Measurements from ENCODE around the gene FAM151A. TPM values are rescaled to one million over a fixed set of nuclear protein-coding genes. Genes with fewer than 3 reads are reported as not detected.

Gene FAM151A
- polyA plus RNA-seq (2013, experiment 1 of 2) = not detected
- not detected for polyA plus RNA-seq (2013, experiment 2 of 2)

- Histone ChIP-seq H3K9ac (ENCODE audit: low read depth, low read length, poor library complexity) (no peak within 1 kb of the TSS), H4K8ac (ENCODE audit: low read depth, low read length) (no peak within 1 kb of the TSS), H3K23ac (ENCODE audit: low read depth, low read length, poor library complexity) (no peak within 1 kb of the TSS), H3K27me3 (ENCODE audit: control insufficient read depth in 3 of 3, insufficient read depth in 3 of 3, low read depth in 1 of 3, low read length in 3 of 3) (peaks cover 0 to 14% (median 0%) of the 10 kb centered on the region in 3 experiments), H3K4ac (ENCODE audit: low read length) (no peak within 1 kb of the TSS), H3K36me3 (replicated peaks in 1 of 2; ENCODE audit: control insufficient read depth in 2 of 2, insufficient read depth in 2 of 2, low read length in 2 of 2) (no peaks in the 10 kb centered on the region), H3K4me1 (ENCODE audit: control insufficient read depth in 2 of 2, insufficient read depth in 1 of 2, low read depth in 1 of 2, low read length in 2 of 2) (peaks cover 0 to 6% of the 10 kb centered on the region in 2 donors), H3K9me3 (replicated peaks in 1 of 2; ENCODE audit: control insufficient read depth in 2 of 2, insufficient read depth in 1 of 2, low read depth in 1 of 2, low read length in 2 of 2) (no peaks in the 10 kb centered on the region), H2AK5ac (ENCODE audit: low read depth, low read length) (peak within 1 kb of the TSS; percentile 83), H2BK5ac (ENCODE audit: low read length) (peak within 1 kb of the TSS; percentile 39), H2BK12ac (ENCODE audit: low read length) (no peak within 1 kb of the TSS), H3K79me1 (ENCODE audit: low read depth, low read length) (no peaks in the 10 kb centered on the region), H3K14ac (ENCODE audit: low read length) (no peak within 1 kb of the TSS), H2BK120ac (ENCODE audit: low read depth, low read length) (no peak within 1 kb of the TSS), H3K4me3 (ENCODE audit: low read length in 2 of 2) (no peak within 1 kb of the TSS), H2BK15ac (ENCODE audit: low read length) (no peak within 1 kb of the TSS), H3K4me2 (ENCODE audit: insufficient read depth, low read length, poor library complexity, severe bottlenecking) (no peak within 1 kb of the TSS), H3K27ac (replicated peaks; ENCODE audit: low read length) (no peak within 1 kb of the TSS), H3K18ac (ENCODE audit: low read length) (no peak within 1 kb of the TSS), H2AFZ (ENCODE audit: low read length) (no peak within 1 kb of the TSS), H4K91ac (ENCODE audit: low read depth, low read length, poor library complexity) (no peak within 1 kb of the TSS)
- DNase-seq (ENCODE audit: low spot score) = no peak
- WGBS, 2 donors (ENCODE audit: extremely low coverage in 2 of 2, insufficient read length in 2 of 2, insufficient replicate concordance in 1 of 2) = no CpG with 5 or more reads among the region's 18 CpGs
Measured at GRCh38 chr1:54623216-54624007, at the start of gene FAM151A. TSS of gene FAM151A (minus strand) at chr1:54623525. CDS start at chr1:54623395, 130 bp downstream.

DNA sequence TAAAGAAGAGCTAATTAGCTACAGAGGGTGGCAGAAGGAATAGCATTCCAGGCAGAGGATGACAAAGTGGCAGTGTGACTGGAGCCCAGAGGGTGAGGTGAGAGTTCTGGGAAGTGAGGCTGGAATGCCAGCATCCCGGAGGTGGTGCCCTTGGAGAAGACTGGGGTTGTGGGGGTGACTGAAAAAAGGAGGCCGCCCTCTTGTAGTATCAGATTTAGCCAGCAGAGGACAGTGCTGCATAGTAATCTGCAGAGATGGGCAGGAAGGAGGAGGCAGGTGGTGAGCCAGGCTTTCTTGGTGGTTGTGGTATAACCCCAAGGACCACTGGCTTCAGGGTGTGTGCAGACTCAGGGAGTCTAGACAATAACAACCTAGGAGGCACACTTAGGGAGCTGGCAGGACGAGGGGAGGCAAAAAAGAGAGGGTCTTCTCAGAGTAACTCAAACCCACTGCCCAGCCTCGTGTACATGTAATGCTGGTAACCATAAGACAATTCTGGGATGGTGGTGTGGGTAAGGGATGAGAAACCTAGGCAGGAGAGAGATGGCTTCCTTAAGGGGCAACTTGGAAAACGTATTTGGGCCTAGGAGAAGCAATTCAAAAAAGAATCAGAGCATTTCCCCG is 48.8 kb upstream of the FAM151A start:
- Histone ChIP-seq H3K4ac (ENCODE audit: low read length) (no peak overlapping the region), H3K27ac (replicated peaks; ENCODE audit: low read length) (no peak overlapping the region), H3K18ac (ENCODE audit: low read length) (no peak overlapping the region), H2BK5ac (ENCODE audit: low read length) (no peak overlapping the region), H2AK5ac (ENCODE audit: low read depth, low read length) (no peak overlapping the region), H4K8ac (ENCODE audit: low read depth, low read length) (peak overlapping the region; percentile 17), H3K4me1 (ENCODE audit: control insufficient read depth in 2 of 2, insufficient read depth in 1 of 2, low read depth in 1 of 2, low read length in 2 of 2) (no peaks in the 10 kb centered on the region), H3K14ac (ENCODE audit: low read length) (no peak overlapping the region), H2BK12ac (ENCODE audit: low read length) (no peak overlapping the region), H2BK15ac (ENCODE audit: low read length) (no peak overlapping the region), H3K4me3 (ENCODE audit: low read length in 2 of 2) (no peak overlapping the region), H3K27me3 (ENCODE audit: control insufficient read depth in 3 of 3, insufficient read depth in 3 of 3, low read depth in 1 of 3, low read length in 3 of 3) (no peaks in the 10 kb centered on the region), H3K9ac (ENCODE audit: low read depth, low read length, poor library complexity) (no peak overlapping the region), H3K9me3 (replicated peaks in 1 of 2; ENCODE audit: control insufficient read depth in 2 of 2, insufficient read depth in 1 of 2, low read depth in 1 of 2, low read length in 2 of 2) (peaks cover 0 to 1% of the 10 kb centered on the region in 2 donors), H4K91ac (ENCODE audit: low read depth, low read length, poor library complexity) (no peak overlapping the region), H2BK120ac (ENCODE audit: low read depth, low read length) (no peak overlapping the region), H2AFZ (ENCODE audit: low read length) (no peak overlapping the region), H3K4me2 (ENCODE audit: insufficient read depth, low read length, poor library complexity, severe bottlenecking) (no peak overlapping the region), H3K36me3 (replicated peaks in 1 of 2; ENCODE audit: control insufficient read depth in 2 of 2, insufficient read depth in 2 of 2, low read length in 2 of 2) (no peaks in the 10 kb centered on the region), H3K23ac (ENCODE audit: low read depth, low read length, poor library complexity) (no peak overlapping the region), H3K79me1 (ENCODE audit: low read depth, low read length) (no peaks in the 10 kb centered on the region)
- peak; percentile 50 for DNase-seq (ENCODE audit: low spot score)
- no CpG with 5 or more reads among the region's 6 CpGs for WGBS, 2 donors (ENCODE audit: extremely low coverage in 2 of 2, insufficient read length in 2 of 2, insufficient replicate concordance in 1 of 2)

DNA sequence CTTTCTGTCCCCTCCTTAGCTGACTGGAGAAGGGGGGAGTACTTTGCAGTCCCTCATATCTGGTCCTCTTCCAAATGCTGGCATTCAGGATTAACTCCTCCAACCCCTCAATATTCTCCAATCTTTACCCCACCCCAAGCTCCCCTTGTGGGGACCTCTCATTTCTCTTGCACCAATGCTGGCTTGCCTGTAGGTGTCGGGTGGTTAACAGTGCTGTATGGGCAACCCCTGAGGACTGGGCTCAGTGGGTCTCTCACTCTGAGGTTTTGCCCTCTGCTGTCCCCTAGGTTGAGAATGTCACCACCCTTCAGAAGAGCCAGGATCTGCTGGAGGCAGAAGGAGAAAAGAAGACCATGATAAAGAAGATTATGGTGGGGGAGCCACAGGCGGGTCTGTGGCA is 45.2 kb upstream of the FAM151A start:
- H3K27ac ChIP-seq (replicated peaks; ENCODE audit: low read length) = no peak overlapping the region
- no peak overlapping the region for H2BK120ac ChIP-seq (ENCODE audit: low read depth, low read length)
- H2BK5ac ChIP-seq (ENCODE audit: low read length) = no peak overlapping the region
- no peak overlapping the region for H4K91ac ChIP-seq (ENCODE audit: low read depth, low read length, poor library complexity)
- H2AFZ ChIP-seq (ENCODE audit: low read length) = no peak overlapping the region
- WGBS, 2 donors (ENCODE audit: extremely low coverage in 2 of 2, insufficient read length in 2 of 2, insufficient replicate concordance in 1 of 2) = no CpG with 5 or more reads among the region's 2 CpGs
- no peak overlapping the region for H3K18ac ChIP-seq (ENCODE audit: low read length)
- no peak overlapping the region for H3K4me2 ChIP-seq (ENCODE audit: insufficient read depth, low read length, poor library complexity, severe bottlenecking)
- no peak overlapping the region for H2BK15ac ChIP-seq (ENCODE audit: low read length)
- H3K4me3 ChIP-seq (ENCODE audit: low read length in 2 of 2) = no peak overlapping the region
- no peak overlapping the region for H4K8ac ChIP-seq (ENCODE audit: low read depth, low read length)
- no peak overlapping the region for H2BK12ac ChIP-seq (ENCODE audit: low read length)
- H3K27me3 ChIP-seq (ENCODE audit: control insufficient read depth in 3 of 3, insufficient read depth in 3 of 3, low read depth in 1 of 3, low read length in 3 of 3) = no peaks in the 10 kb centered on the region
- H3K9ac ChIP-seq (ENCODE audit: low read depth, low read length, poor library complexity) = no peak overlapping the region
- H3K36me3 ChIP-seq (replicated peaks in 1 of 2; ENCODE audit: control insufficient read depth in 2 of 2, insufficient read depth in 2 of 2, low read length in 2 of 2) = no peaks in the 10 kb centered on the region
- DNase-seq (ENCODE audit: low spot score) = no peak
- no peaks in the 10 kb centered on the region for H3K79me1 ChIP-seq (ENCODE audit: low read depth, low read length)
- no peak overlapping the region for H3K14ac ChIP-seq (ENCODE audit: low read length)
- H3K23ac ChIP-seq (ENCODE audit: low read depth, low read length, poor library complexity) = no peak overlapping the region
- H3K4me1 ChIP-seq (ENCODE audit: control insufficient read depth in 2 of 2, insufficient read depth in 1 of 2, low read depth in 1 of 2, low read length in 2 of 2) = no peaks in the 10 kb centered on the region
- H2AK5ac ChIP-seq (ENCODE audit: low read depth, low read length) = no peak overlapping the region
- H3K4ac ChIP-seq (ENCODE audit: low read length) = no peak overlapping the region
- peaks cover 0 to under 1% of the 10 kb centered on the region in 2 donors for H3K9me3 ChIP-seq (replicated peaks in 1 of 2; ENCODE audit: control insufficient read depth in 2 of 2, insufficient read depth in 1 of 2, low read depth in 1 of 2, low read length in 2 of 2)

- Histone ChIP-seq H3K9ac (ENCODE audit: low read depth, low read length, poor library complexity) (no peak overlapping the region), H4K91ac (ENCODE audit: low read depth, low read length, poor library complexity) (no peak overlapping the region), H3K9me3 (replicated peaks in 1 of 2; ENCODE audit: control insufficient read depth in 2 of 2, insufficient read depth in 1 of 2, low read depth in 1 of 2, low read length in 2 of 2) (no peaks in the 10 kb centered on the region), H4K8ac (ENCODE audit: low read depth, low read length) (no peak overlapping the region), H2BK120ac (ENCODE audit: low read depth, low read length) (no peak overlapping the region), H3K14ac (ENCODE audit: low read length) (no peak overlapping the region), H2BK12ac (ENCODE audit: low read length) (no peak overlapping the region), H2BK15ac (ENCODE audit: low read length) (no peak overlapping the region), H3K23ac (ENCODE audit: low read depth, low read length, poor library complexity) (no peak overlapping the region), H3K4ac (ENCODE audit: low read length) (no peak overlapping the region), H3K27ac (replicated peaks; ENCODE audit: low read length) (no peak overlapping the region), H3K36me3 (replicated peaks in 1 of 2; ENCODE audit: control insufficient read depth in 2 of 2, insufficient read depth in 2 of 2, low read length in 2 of 2) (no peaks in the 10 kb centered on the region), H3K4me3 (ENCODE audit: low read length in 2 of 2) (no peak overlapping the region), H2BK5ac (ENCODE audit: low read length) (no peak overlapping the region), H2AFZ (ENCODE audit: low read length) (no peak overlapping the region), H3K4me2 (ENCODE audit: insufficient read depth, low read length, poor library complexity, severe bottlenecking) (no peak overlapping the region), H3K4me1 (ENCODE audit: control insufficient read depth in 2 of 2, insufficient read depth in 1 of 2, low read depth in 1 of 2, low read length in 2 of 2) (no peaks in the 10 kb centered on the region), H2AK5ac (ENCODE audit: low read depth, low read length) (no peak overlapping the region), H3K27me3 (ENCODE audit: control insufficient read depth in 3 of 3, insufficient read depth in 3 of 3, low read depth in 1 of 3, low read length in 3 of 3) (no peaks in the 10 kb centered on the region), H3K18ac (ENCODE audit: low read length) (no peak overlapping the region), H3K79me1 (ENCODE audit: low read depth, low read length) (no peaks in the 10 kb centered on the region)
- no peak for DNase-seq (ENCODE audit: low spot score)
- no CpG with 5 or more reads among the region's 2 CpGs for WGBS, 2 donors (ENCODE audit: extremely low coverage in 2 of 2, insufficient read length in 2 of 2, insufficient replicate concordance in 1 of 2)
Measured at GRCh38 chr1:54667797-54668196, 44.5 kb upstream of the FAM151A start.
